WTC11 (cell line): ENCODE results near the gene C20orf96. TPM values are rescaled to one million over a fixed set of nuclear protein-coding genes. Genes with fewer than 3 reads are reported as not detected.

Experiments used
- ATAC-seq: fragments of 200-7000 bp; cut with Tn5 transposase; 2 replicates; pipeline ENCODE4 v1.10.0; 2021; ENCODE audit warnings: mild to moderate bottlenecking, moderate library complexity
- CTCF ChIA-PET: fragments of 300-600 bp; sonication (Branson Sonifier 250); formaldehyde crosslinking; loops from one replicate; lab custom pipeline; 2021; ENCODE audit warnings: antibody characterized with exemption; lab: Charles Lee
- POLR2A ChIA-PET: fragments of 350-600 bp; sonication (Branson Sonifier 250); formaldehyde crosslinking; loops from one replicate; lab custom pipeline; 2021; ENCODE audit warnings: antibody characterized with exemption; lab: Charles Lee
- DNase-seq: peaks from one replicate; pipeline ENCODE4 v3.0.0; 2021; ENCODE audit warnings: low spot score
- H3K27ac Mint-ChIP-seq: 2 replicates; pipeline ENCODE4 v1.8.0; 2021; ENCODE audit warnings: mixed read lengths
- H3K27me3 Mint-ChIP-seq: 2 replicates; pipeline ENCODE4 v1.8.0; 2021; ENCODE audit warnings: low read depth, mild to moderate bottlenecking, moderate library complexity, mixed read lengths
- H3K36me3 Mint-ChIP-seq: 2 replicates; pipeline ENCODE4 v1.8.0; 2021; ENCODE audit warnings: mixed read lengths
- H3K4me1 Mint-ChIP-seq: 2 replicates; pipeline ENCODE4 v1.8.0; 2022; ENCODE audit warnings: mixed read lengths
- H3K4me3 Mint-ChIP-seq: 2 replicates; pipeline ENCODE4 v1.8.0; 2021; ENCODE audit warnings: mild to moderate bottlenecking, moderate library complexity, mixed read lengths
- H3K9me3 Mint-ChIP-seq: 2 replicates; pipeline ENCODE4 v1.8.0; 2021; ENCODE audit warnings: mixed read lengths
- ZNF232 ChIP-seq: sonication (generic); formaldehyde crosslinking; IDR thresholded peaks from 2 replicates; pipeline ENCODE4 v1.8.0; 2022; ENCODE audit warnings: mild to moderate bottlenecking, missing genetic modification reagents
- ZNF423 ChIP-seq: fragments of 250-450 bp; sonication (Bioruptor Pico); IDR thresholded peaks from 2 replicates; pipeline ENCODE4 v2.1.2; 2022; ENCODE audit warnings: mild to moderate bottlenecking, moderate library complexity
- ZNF532 ChIP-seq: fragments of 250-450 bp; sonication (Bioruptor Pico); IDR thresholded peaks from 2 replicates; pipeline ENCODE4 v1.9.0; 2021; ENCODE audit warnings: mild to moderate bottlenecking, borderline replicate concordance
- total RNA-seq: library from RNA; stranded (reverse); gene quantifications from 3 replicates; pipeline ENCODE4 v1.2.3, GENCODE V29; 2021
- TF ChIP-seq, protein P1 (sequence below): sonication (generic); formaldehyde crosslinking; IDR thresholded peaks from 2 replicates; pipeline ENCODE4 v1.8.0; 2022; ENCODE audit warnings: missing genetic modification reagents
- TF ChIP-seq, protein P2 (sequence below): fragments of 250-450 bp; sonication (Bioruptor Pico); conservative IDR thresholded peaks from 2 replicates; pipeline ENCODE4 v1.9.0; 2021; ENCODE audit warnings: mild to moderate bottlenecking
- TF ChIP-seq, protein P3 (sequence below): sonication (generic); formaldehyde crosslinking; IDR thresholded peaks from 2 replicates; pipeline ENCODE4 v1.8.0; 2023; ENCODE audit warnings: missing genetic modification reagents
- TF ChIP-seq, protein P4 (sequence below): sonication (generic); formaldehyde crosslinking; conservative IDR thresholded peaks from 2 replicates; pipeline ENCODE4 v1.8.1; 2023; ENCODE audit warnings: mild to moderate bottlenecking, low read depth, missing genetic modification reagents, moderate library complexity

Gene C20orf96
- total RNA-seq, 1 experiment from 2014 or later: 22.1 TPM

DNA sequence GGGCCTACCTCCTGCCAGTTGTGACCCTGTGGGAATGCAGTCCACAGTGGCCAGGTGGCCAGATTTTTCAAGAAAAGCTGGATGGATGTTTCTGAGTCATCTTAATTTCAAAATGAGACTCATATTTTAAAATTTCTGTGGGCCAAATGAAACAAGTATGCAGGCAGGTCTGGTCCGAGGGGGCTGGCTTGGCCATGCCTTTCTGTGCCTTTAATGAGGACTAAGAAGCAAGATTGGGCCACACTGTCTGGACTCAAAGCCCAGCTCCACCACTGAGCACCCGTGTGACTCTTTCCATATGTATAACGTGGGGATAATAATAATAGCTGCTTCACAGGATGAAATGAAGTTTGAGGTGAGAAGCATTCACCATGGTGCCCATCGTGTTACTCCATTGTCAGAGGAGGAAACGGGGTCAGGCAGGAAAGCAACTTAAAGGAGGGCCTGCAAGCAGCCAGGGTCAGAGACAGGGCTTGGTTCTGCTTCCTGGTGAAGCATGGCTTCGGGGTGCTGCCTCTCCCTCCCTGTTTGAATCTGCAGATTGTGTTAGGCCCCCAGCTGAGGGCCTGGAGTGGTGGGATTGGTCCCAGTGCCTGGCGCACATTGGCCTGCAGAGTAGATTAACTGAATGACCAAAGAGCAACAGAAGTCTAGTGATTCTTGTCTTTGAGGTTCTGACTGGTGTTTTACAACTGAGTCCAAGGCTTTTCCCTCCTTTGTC lies 38.6 kb upstream of the C20orf96 start (continued):
- TF ChIP-seq, protein P1, sequence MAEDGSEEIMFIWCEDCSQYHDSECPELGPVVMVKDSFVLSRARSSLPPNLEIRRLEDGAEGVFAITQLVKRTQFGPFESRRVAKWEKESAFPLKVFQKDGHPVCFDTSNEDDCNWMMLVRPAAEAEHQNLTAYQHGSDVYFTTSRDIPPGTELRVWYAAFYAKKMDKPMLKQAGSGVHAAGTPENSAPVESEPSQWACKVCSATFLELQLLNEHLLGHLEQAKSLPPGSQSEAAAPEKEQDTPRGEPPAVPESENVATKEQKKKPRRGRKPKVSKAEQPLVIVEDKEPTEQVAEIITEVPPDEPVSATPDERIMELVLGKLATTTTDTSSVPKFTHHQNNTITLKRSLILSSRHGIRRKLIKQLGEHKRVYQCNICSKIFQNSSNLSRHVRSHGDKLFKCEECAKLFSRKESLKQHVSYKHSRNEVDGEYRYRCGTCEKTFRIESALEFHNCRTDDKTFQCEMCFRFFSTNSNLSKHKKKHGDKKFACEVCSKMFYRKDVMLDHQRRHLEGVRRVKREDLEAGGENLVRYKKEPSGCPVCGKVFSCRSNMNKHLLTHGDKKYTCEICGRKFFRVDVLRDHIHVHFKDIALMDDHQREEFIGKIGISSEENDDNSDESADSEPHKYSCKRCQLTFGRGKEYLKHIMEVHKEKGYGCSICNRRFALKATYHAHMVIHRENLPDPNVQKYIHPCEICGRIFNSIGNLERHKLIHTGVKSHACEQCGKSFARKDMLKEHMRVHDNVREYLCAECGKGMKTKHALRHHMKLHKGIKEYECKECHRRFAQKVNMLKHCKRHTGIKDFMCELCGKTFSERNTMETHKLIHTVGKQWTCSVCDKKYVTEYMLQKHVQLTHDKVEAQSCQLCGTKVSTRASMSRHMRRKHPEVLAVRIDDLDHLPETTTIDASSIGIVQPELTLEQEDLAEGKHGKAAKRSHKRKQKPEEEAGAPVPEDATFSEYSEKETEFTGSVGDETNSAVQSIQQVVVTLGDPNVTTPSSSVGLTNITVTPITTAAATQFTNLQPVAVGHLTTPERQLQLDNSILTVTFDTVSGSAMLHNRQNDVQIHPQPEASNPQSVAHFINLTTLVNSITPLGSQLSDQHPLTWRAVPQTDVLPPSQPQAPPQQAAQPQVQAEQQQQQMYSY: no peak
- TF ChIP-seq, protein P2, sequence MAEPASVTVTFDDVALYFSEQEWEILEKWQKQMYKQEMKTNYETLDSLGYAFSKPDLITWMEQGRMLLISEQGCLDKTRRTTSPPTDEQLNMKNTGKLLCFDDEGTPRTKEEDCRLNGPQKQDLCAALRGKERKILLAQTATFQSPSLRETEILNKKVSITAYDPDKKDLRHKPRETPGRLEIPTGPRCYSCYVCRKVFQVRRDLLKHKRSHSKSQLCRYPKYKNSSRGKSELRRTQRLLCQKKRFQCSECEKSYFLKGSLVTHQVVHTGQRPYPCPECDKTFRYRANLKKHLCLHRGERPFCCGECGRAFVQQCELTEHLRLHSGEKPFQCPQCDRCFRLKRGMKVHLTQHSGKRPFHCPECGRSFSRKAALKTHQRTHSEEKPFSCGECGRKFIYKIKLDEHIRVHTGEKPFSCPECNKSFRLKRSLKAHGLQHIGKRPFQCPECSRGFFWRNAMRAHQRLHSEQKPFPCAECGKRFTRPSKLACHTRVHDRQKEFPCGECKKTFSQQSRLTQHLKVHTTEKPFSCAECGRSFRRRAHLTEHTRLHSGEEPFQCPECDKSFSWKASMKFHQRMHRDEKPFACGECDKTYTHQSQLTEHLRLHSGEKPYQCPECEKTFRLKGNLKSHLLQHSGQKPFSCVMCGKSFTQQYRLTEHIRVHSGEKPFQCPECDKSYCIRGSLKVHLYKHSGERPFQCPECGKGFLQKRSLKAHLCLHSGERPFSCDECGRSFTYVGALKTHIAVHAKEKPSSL (CRISPR knock-in tag): no peak

GRCh38 chr20:328027-328974 lies 37.8 kb upstream of the C20orf96 start:
- Mint-ChIP-seq H3K4me1 (peaks cover 39% of the 10 kb centered on the region), H3K27ac (0 out of 2 replicates have a peak overlapping the region, but pooled peaks have one; percentile 48), H3K27me3 (peaks cover 13% of the 10 kb centered on the region), H3K36me3 (peaks cover 10% of the 10 kb centered on the region), H3K9me3 (no peaks in the 10 kb centered on the region), H3K4me3 (peak overlapping the region; percentile 87)
- POLR2A ChIA-PET: interaction anchor here (1.4 kb wide), 1 partner anchor 19 kb away, joined by 4 read pairs; no protein-coding TSS in a partner anchor
- CTCF ChIA-PET: interaction anchor here (0.6 to 3.2 kb wide), 4 partner anchors 20 to 60 kb away, joined by 3 to 42 read pairs (median 17); no protein-coding TSS in a partner anchor
- no peak for DNase-seq
- no peak for TF ChIP-seq ZNF532 (CRISPR knock-in tag)
- TF ChIP-seq ZNF232: no peak
- TF ChIP-seq ZNF423 (CRISPR knock-in tag): no peak
- TF ChIP-seq, protein P3, sequence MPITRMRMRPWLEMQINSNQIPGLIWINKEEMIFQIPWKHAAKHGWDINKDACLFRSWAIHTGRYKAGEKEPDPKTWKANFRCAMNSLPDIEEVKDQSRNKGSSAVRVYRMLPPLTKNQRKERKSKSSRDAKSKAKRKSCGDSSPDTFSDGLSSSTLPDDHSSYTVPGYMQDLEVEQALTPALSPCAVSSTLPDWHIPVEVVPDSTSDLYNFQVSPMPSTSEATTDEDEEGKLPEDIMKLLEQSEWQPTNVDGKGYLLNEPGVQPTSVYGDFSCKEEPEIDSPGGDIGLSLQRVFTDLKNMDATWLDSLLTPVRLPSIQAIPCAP (CRISPR knock-in tag): no peak
- TF ChIP-seq, protein P4, sequence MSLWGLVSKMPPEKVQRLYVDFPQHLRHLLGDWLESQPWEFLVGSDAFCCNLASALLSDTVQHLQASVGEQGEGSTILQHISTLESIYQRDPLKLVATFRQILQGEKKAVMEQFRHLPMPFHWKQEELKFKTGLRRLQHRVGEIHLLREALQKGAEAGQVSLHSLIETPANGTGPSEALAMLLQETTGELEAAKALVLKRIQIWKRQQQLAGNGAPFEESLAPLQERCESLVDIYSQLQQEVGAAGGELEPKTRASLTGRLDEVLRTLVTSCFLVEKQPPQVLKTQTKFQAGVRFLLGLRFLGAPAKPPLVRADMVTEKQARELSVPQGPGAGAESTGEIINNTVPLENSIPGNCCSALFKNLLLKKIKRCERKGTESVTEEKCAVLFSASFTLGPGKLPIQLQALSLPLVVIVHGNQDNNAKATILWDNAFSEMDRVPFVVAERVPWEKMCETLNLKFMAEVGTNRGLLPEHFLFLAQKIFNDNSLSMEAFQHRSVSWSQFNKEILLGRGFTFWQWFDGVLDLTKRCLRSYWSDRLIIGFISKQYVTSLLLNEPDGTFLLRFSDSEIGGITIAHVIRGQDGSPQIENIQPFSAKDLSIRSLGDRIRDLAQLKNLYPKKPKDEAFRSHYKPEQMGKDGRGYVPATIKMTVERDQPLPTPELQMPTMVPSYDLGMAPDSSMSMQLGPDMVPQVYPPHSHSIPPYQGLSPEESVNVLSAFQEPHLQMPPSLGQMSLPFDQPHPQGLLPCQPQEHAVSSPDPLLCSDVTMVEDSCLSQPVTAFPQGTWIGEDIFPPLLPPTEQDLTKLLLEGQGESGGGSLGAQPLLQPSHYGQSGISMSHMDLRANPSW: no peak
- ATAC-seq: no peak
